Measurements from ENCODE around the gene CCL2.

CCL2 gene

DNA sequence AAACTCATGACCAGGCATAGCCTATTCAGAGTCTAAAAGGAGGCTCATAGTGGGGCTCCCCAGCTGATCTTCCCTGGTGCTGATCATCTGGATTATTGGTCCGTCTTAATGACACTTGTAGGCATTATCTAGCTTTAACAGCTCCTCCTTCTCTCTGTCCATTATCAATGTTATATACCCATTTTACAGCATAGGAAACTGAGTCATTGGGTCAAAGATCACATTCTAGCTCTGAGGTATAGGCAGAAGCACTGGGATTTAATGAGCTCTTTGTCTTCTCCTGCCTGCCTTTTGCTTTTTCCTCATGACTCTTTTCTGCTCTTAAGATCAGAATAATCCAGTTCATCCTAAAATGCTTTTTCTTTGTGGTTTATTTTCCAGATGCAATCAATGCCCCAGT lies 756 bp downstream of the CCL2 start:
- Histone ChIP-seq H3K9ac (ENCODE audit: low read length) (peak overlapping the region; percentile 81), H2BK15ac (ENCODE audit: low read depth, poor library complexity, severe bottlenecking) (no peak overlapping the region), H3K27me3 (ENCODE audit: control insufficient read depth in 1 of 2, insufficient read depth in 1 of 2, low read length in 2 of 2) (no peaks in the 10 kb centered on the region), H2BK12ac (ENCODE audit: low read length in 2 of 2) (peak overlapping the region in 1 of 2 experiments; percentile 11), H3K4me2 (ENCODE audit: low read length, poor library complexity, severe bottlenecking) (peak overlapping the region; percentile 49), H3K9me3 (ENCODE audit: control insufficient read depth, low read length) (no peaks in the 10 kb centered on the region), H2AK5ac (ENCODE audit: low read length, severe bottlenecking) (no peak overlapping the region), H2AFZ (ENCODE audit: low read depth, low read length) (no peak overlapping the region), H3K4ac (ENCODE audit: low read depth in 1 of 2, low read length in 2 of 2) (no peak overlapping the region), H3K14ac (ENCODE audit: low read length in 2 of 2) (no peak overlapping the region), H3K79me1 (replicated peaks; ENCODE audit: low read length, poor library complexity, severe bottlenecking) (no peaks in the 10 kb centered on the region), H2BK120ac (ENCODE audit: low read depth, low read length) (no peak overlapping the region), H4K91ac (ENCODE audit: low read length) (no peak overlapping the region), H4K8ac (ENCODE audit: low read length) (no peak overlapping the region), H3K23ac (ENCODE audit: low read length in 2 of 2) (no peak overlapping the region), H3K27ac (ENCODE audit: low read length, poor library complexity, severe bottlenecking) (peak overlapping the region; percentile 88), H3K36me3 (ENCODE audit: control insufficient read depth in 1 of 2, insufficient read depth in 2 of 2, low read depth in 1 of 2, low read length in 2 of 2) (peaks cover 0 to 15% of the 10 kb centered on the region in 2 experiments), H3K4me1 (ENCODE audit: control insufficient read depth, insufficient read depth, low read depth, low read length) (peaks cover 16% of the 10 kb centered on the region), H3K4me3 (ENCODE audit: insufficient read depth in 1 of 2, low read depth in 1 of 2, low read length in 2 of 2) (peak overlapping the region in 1 of 2 experiments; percentile 90), H3K18ac (ENCODE audit: low read depth in 1 of 2, low read length in 2 of 2) (peak overlapping the region in 1 of 2 experiments; percentile 2), H2BK5ac (ENCODE audit: low read depth, low read length, poor library complexity, severe bottlenecking) (no peak overlapping the region)
- DNase-seq, result no peak
- 44% methylated on average over 1 of the region's 1 CpG for WGBS

DNA sequence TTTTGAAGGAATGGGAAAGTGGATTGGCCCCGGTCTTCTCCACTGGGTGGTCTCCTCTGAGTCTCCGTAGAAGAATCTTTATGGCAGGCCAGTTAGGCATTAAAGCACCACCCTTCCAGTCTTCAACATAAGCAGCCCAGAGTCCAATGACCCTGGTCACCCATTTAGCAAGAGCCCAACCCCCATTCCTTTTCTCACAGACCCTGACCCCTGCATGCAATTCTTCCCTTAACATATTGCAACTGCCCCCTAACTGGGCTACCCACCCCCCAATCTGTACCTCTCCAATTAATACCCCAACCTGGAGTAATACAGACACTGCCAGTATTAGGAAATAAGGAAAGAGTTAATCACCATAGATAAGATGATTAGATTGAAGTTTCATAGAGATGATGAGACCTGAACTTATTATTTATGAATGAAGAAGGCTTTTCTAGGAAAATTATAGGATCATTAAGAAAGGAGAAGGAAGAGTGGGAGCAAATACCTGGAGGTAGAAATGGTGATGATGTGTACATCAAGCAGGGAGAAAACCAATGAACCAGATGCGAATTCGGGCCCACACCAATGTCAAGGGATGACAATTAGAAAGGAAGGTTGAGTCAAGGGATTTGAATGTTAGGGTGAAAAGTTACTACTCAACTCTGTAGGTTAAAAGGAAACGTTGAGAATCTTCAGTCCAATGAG lies 2.4 kb downstream of the CCL2 start:
- no peak overlapping the region for H2AK5ac ChIP-seq (ENCODE audit: low read length, severe bottlenecking)

DNA sequence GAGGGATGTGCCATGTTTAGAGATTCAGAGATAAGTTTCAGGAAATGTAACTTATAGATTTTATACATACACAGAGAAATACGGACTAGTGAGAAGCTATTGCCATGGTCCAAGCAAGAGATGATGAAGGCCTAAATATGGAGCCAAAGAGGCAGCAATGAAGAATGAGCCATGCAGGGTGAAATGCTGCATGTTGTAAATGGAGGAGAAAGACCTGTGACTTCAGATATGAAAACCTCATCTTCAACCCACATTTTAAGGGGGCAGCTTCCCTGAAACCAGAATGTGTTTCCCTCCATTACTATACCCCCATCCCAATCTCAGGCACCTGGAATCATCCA lies 2.9 kb downstream of the CCL2 start:
- H2AK5ac ChIP-seq (ENCODE audit: low read length, severe bottlenecking), result no peak overlapping the region
- H3K27me3 ChIP-seq (ENCODE audit: control insufficient read depth in 1 of 2, insufficient read depth in 1 of 2, low read length in 2 of 2), result no peaks in the 10 kb centered on the region

More for the DNA sequence above, 2.4 kb downstream of the CCL2 start:
- Histone ChIP-seq H2BK5ac (ENCODE audit: low read depth, low read length, poor library complexity, severe bottlenecking) (no peak overlapping the region), H3K4me1 (ENCODE audit: control insufficient read depth, insufficient read depth, low read depth, low read length) (peaks cover 11% of the 10 kb centered on the region), H2BK15ac (ENCODE audit: low read depth, poor library complexity, severe bottlenecking) (no peak overlapping the region), H3K36me3 (ENCODE audit: control insufficient read depth in 1 of 2, insufficient read depth in 2 of 2, low read depth in 1 of 2, low read length in 2 of 2) (peaks cover 0 to 15% of the 10 kb centered on the region in 2 experiments), H3K4ac (ENCODE audit: low read depth in 1 of 2, low read length in 2 of 2) (no peak overlapping the region), H3K79me1 (replicated peaks; ENCODE audit: low read length, poor library complexity, severe bottlenecking) (no peaks in the 10 kb centered on the region), H3K4me2 (ENCODE audit: low read length, poor library complexity, severe bottlenecking) (no peak overlapping the region), H2BK120ac (ENCODE audit: low read depth, low read length) (no peak overlapping the region), H2BK12ac (ENCODE audit: low read length in 2 of 2) (no peak overlapping the region), H3K14ac (ENCODE audit: low read length in 2 of 2) (no peak overlapping the region), H3K18ac (ENCODE audit: low read depth in 1 of 2, low read length in 2 of 2) (no peak overlapping the region), H3K9me3 (ENCODE audit: control insufficient read depth, low read length) (no peaks in the 10 kb centered on the region), H3K23ac (ENCODE audit: low read length in 2 of 2) (no peak overlapping the region), H3K9ac (ENCODE audit: low read length) (no peak overlapping the region), H2AFZ (ENCODE audit: low read depth, low read length) (no peak overlapping the region), H3K27me3 (ENCODE audit: control insufficient read depth in 1 of 2, insufficient read depth in 1 of 2, low read length in 2 of 2) (no peaks in the 10 kb centered on the region), H3K27ac (ENCODE audit: low read length, poor library complexity, severe bottlenecking) (no peak overlapping the region), H3K4me3 (ENCODE audit: insufficient read depth in 1 of 2, low read depth in 1 of 2, low read length in 2 of 2) (peak overlapping the region in 1 of 2 experiments; percentile 90), H4K8ac (ENCODE audit: low read length) (no peak overlapping the region), H4K91ac (ENCODE audit: low read length) (no peak overlapping the region)
- no peak for DNase-seq
- WGBS, result 88% methylated on average over 5 of the region's 5 CpGs

DNA sequence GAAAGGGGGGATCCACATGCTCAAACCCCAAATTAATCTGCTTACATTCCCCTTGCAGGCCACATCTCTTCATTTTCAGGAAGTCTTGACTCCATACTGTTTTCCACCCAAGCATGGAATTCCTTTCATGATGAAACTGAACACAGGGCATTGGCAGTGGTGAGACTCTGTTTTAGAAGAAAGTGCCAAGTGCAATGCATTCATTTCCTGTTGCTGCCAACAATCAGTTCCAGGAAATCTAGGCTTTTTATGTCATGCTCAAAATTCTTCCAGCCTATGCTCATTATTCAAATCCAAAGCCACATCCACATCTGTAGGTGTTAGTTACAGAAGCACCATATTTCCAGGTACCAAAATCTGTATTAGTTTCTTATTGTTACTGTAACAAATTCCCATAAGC lies 4.1 kb downstream of the CCL2 start:
- no peak overlapping the region for H2AFZ ChIP-seq (ENCODE audit: low read depth, low read length)
- H3K23ac ChIP-seq (ENCODE audit: low read length in 2 of 2), result no peak overlapping the region
- no peak overlapping the region for H4K8ac ChIP-seq (ENCODE audit: low read length)

More for the DNA sequence above, 2.9 kb downstream of the CCL2 start:
- Histone ChIP-seq H3K14ac (ENCODE audit: low read length in 2 of 2) (no peak overlapping the region), H2AFZ (ENCODE audit: low read depth, low read length) (no peak overlapping the region), H3K4me1 (ENCODE audit: control insufficient read depth, insufficient read depth, low read depth, low read length) (peaks cover 11% of the 10 kb centered on the region), H3K4me3 (ENCODE audit: insufficient read depth in 1 of 2, low read depth in 1 of 2, low read length in 2 of 2) (no peak overlapping the region), H2BK5ac (ENCODE audit: low read depth, low read length, poor library complexity, severe bottlenecking) (no peak overlapping the region), H3K27ac (ENCODE audit: low read length, poor library complexity, severe bottlenecking) (no peak overlapping the region), H3K23ac (ENCODE audit: low read length in 2 of 2) (no peak overlapping the region), H3K4ac (ENCODE audit: low read depth in 1 of 2, low read length in 2 of 2) (no peak overlapping the region), H4K8ac (ENCODE audit: low read length) (no peak overlapping the region), H3K9me3 (ENCODE audit: control insufficient read depth, low read length) (no peaks in the 10 kb centered on the region), H2BK12ac (ENCODE audit: low read length in 2 of 2) (no peak overlapping the region), H3K18ac (ENCODE audit: low read depth in 1 of 2, low read length in 2 of 2) (no peak overlapping the region), H4K91ac (ENCODE audit: low read length) (no peak overlapping the region), H2BK15ac (ENCODE audit: low read depth, poor library complexity, severe bottlenecking) (no peak overlapping the region), H3K79me1 (replicated peaks; ENCODE audit: low read length, poor library complexity, severe bottlenecking) (no peaks in the 10 kb centered on the region), H3K4me2 (ENCODE audit: low read length, poor library complexity, severe bottlenecking) (no peak overlapping the region), H3K9ac (ENCODE audit: low read length) (no peak overlapping the region), H2BK120ac (ENCODE audit: low read depth, low read length) (no peak overlapping the region), H3K36me3 (ENCODE audit: control insufficient read depth in 1 of 2, insufficient read depth in 2 of 2, low read depth in 1 of 2, low read length in 2 of 2) (peaks cover 0 to 15% of the 10 kb centered on the region in 2 experiments)
- no peak for DNase-seq
- WGBS, result 100% methylated on average over 1 of the region's 1 CpG

More for the DNA sequence above, 4.1 kb downstream of the CCL2 start:
- Histone ChIP-seq H3K36me3 (ENCODE audit: control insufficient read depth in 1 of 2, insufficient read depth in 2 of 2, low read depth in 1 of 2, low read length in 2 of 2) (peaks cover 0 to 15% of the 10 kb centered on the region in 2 experiments), H3K14ac (ENCODE audit: low read length in 2 of 2) (no peak overlapping the region), H2AK5ac (ENCODE audit: low read length, severe bottlenecking) (no peak overlapping the region), H3K9ac (ENCODE audit: low read length) (no peak overlapping the region), H3K4me1 (ENCODE audit: control insufficient read depth, insufficient read depth, low read depth, low read length) (peaks cover 9% of the 10 kb centered on the region), H3K27me3 (ENCODE audit: control insufficient read depth in 1 of 2, insufficient read depth in 1 of 2, low read length in 2 of 2) (no peaks in the 10 kb centered on the region), H3K9me3 (ENCODE audit: control insufficient read depth, low read length) (no peaks in the 10 kb centered on the region), H4K91ac (ENCODE audit: low read length) (no peak overlapping the region), H3K4me3 (ENCODE audit: insufficient read depth in 1 of 2, low read depth in 1 of 2, low read length in 2 of 2) (no peak overlapping the region), H3K4me2 (ENCODE audit: low read length, poor library complexity, severe bottlenecking) (no peak overlapping the region), H2BK120ac (ENCODE audit: low read depth, low read length) (no peak overlapping the region), H3K4ac (ENCODE audit: low read depth in 1 of 2, low read length in 2 of 2) (no peak overlapping the region), H3K18ac (ENCODE audit: low read depth in 1 of 2, low read length in 2 of 2) (no peak overlapping the region), H2BK12ac (ENCODE audit: low read length in 2 of 2) (no peak overlapping the region), H2BK15ac (ENCODE audit: low read depth, poor library complexity, severe bottlenecking) (no peak overlapping the region), H2BK5ac (ENCODE audit: low read depth, low read length, poor library complexity, severe bottlenecking) (no peak overlapping the region), H3K79me1 (replicated peaks; ENCODE audit: low read length, poor library complexity, severe bottlenecking) (no peaks in the 10 kb centered on the region), H3K27ac (ENCODE audit: low read length, poor library complexity, severe bottlenecking) (no peak overlapping the region)
- DNase-seq, result no peak
